CD4-positive, alpha-beta T cell treated with Interleukin-15 for 1 hour (primary cell): Measurements from ENCODE around the gene GEMIN7.
"Not testable (repeated sequence)": the region's sequence is repeated elsewhere in the genome, so short reads cannot be mapped to it uniquely, and the experiment has no call there.

Experiments used
- DNase-seq: peaks from one replicate; pipeline ENCODE4 v3.0.0-alpha.2; 2020

GEMIN7 gene

DNA sequence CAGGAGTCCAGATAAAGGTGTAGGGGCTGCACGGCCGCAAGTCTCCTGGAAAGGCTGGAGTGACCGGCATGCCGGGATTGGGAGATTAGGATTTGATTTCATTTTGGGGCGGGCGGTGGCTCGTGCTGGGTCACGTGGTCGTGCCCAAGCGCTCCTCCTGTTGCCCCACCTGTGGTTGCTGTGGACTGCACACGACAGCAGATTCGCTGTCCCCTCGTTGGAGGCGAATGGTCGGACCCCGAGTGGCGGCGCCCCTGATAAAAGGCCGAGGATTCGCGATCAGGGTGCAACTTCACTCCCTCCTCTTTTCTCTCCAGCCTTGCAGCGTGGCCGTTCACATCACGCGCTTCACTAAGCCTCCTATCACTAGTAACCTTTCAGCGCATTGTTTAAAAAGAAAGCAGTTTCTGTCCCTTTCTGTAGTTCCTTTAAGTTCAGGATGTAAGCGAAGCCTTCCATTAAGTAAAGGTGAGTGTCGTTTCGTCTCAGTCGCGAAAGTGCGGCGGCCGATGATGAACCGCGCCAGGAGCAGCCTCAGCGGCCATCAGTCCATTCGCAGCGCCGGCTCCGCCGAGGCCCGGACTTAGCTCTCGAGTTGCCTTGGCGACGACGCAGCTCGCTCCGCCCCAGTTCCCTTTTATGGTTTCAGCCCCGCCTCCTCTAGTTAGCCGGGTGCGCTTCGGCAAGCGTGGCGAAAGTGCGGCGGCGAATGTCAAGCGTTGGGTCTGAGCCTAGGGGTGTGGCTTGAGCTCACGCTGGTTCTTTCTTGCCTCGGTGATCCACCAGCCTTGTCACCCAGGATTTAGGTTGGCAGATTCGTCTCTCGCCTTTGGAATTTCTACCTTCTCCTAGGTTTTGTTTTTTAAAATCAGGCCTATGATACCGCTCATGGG lies 12.2 kb downstream of the GEMIN7 start:
- DNase-seq = peak; percentile 96

DNA sequence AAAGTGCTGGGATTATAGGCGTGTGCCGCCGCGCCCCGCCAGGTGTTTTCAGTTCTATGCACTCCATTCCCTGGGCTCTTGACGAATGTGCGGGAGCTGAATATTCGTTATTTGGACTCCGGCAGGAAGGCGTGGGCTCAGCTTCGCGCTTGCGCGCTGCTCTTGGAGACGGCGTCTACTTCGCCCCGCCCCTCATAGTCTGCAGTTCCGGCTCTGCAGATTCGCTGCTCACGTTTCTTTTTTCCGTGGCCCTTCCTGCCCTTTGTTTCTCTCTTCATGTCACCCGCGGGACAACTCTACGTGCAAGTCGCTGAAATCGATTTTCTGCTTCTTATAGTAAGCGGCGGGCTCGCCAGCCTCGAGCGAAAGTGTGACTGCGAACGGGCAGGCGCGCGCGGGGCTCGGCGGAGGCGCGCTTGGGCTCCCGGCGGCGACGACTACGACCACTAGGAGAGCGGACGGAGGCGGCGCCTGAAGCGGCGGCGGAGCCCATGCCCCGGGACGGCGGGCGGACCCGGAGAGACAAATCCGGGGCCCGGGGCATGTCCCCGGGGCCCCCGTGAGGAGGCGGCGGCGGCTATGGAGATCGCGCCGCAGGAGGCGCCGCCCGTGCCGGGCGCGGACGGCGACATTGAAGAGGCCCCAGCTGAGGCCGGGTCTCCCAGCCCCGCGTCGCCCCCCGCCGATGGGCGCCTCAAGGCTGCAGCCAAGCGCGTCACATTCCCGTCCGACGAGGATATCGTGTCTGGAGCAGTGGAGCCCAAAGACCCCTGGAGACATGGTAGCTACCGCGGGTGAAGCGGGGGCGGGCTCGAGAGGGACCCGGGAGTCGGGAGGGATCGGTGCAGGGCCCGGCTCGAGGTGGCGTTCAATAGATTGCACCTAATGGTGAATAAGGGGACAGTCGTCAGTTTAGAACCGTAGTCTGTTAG lies 14.0 kb downstream of the GEMIN7 start, which contains the start of gene PPP1R37:
Gene PPP1R37 (plus strand): TSS at position 433 of the 932 bp plus-strand sequence. CDS start 147 bp downstream, at position 580.
- peak; percentile 95 for DNase-seq

GRCh38 chr19:45094137-45094536 lies 15.1 kb downstream of the GEMIN7 start:
- no peak for DNase-seq

- no peak for DNase-seq
These were observed 15.6 kb downstream of the GEMIN7 start for GRCh38 chr19:45094707-45095106.

DNA sequence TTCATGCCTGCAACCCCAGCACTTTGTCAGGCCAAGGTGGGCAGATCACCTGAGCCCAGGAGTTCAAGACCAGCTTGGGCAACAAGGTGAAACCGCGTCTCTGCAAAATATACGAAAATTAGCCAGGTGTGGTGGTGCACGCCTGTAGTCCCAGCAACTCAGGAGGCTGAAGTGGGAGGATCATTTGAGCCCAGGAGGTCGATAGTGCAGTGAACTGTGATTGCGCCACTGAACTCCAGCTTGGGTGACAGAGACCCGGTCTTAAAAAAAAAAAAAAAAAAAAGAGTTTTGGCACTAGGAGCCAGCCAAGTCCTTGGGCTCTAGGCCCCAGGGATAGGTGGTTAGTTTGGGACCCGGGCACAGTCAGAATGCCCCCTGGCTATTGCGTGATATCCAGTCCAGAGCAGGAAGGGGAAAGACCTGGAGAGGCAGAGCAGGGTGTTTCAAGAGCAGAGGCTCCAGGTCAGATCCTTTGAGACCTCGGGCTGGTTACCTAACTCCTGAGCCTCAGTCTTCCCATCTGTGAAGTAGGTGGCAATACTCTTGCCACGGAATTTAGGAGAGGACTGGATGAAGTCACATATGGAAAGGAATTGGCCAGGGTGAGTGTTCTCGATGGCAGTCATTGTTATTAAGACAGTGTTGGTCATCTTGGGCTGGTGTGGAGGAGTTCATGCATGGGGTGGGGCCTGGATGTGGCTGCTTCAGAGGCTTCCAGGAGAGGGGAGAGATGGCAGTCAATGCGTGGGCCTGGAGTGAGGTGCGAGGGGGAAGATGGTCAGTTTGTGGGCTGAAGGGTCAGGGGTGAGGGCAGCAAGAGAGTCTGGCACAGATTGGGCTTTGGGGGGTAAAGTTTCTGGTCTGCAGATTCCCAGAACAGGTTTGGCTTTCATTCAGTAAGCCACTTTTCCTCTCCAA lies 16.7 kb downstream of the GEMIN7 start:
- DNase-seq = no peak

GRCh38 chr19:45096700-45097099 lies 17.6 kb downstream of the GEMIN7 start:
- no peak for DNase-seq

- DNase-seq = no peak
These were observed 18.4 kb downstream of the GEMIN7 start for GRCh38 chr19:45097450-45097775.

DNA sequence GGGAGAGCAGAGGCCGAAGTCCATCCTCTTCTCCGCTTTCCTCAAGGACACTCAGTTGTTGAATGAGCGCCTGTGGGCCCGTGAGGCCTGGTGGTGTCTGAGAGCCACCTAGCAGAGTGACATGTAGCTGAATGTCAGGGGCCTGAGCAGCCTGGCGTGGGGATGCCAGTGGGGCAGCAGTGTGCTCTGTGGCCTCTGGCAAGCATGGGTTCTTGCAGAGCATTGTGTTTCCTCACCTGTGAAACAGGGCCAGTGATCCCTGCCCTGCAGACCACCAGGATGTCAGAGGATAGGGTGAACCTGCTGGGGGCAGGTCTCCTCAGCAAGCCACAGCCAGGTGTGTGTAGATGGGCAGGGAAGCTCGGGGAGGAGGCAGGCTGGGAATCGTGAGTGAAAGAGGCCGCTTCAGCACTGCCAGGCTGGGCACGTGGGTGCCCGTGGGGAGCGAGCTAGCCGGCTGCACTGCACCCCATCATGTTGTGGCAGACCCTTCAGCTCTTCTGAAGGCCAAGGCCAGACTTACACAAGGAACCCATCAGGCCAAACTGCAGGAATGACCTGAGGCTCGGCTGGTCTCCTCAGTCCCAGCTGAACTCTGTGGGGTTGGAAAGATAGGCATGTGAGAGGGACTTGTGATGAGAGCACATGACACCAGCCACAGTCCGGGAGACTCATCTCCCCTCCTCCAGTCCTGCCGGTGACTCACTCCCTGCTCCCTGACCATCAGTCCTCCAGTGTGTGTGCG lies 18.9 kb downstream of the GEMIN7 start:
- no peak for DNase-seq

GRCh38 chr19:45098521-45099466 lies 19.7 kb downstream of the GEMIN7 start:
- DNase-seq = no peak

- no peak for DNase-seq
These were observed 20.6 kb downstream of the GEMIN7 start for GRCh38 chr19:45099467-45100191.

GRCh38 chr19:45100201-45100600 lies 21.1 kb downstream of the GEMIN7 start:
- no peak for DNase-seq

DNA sequence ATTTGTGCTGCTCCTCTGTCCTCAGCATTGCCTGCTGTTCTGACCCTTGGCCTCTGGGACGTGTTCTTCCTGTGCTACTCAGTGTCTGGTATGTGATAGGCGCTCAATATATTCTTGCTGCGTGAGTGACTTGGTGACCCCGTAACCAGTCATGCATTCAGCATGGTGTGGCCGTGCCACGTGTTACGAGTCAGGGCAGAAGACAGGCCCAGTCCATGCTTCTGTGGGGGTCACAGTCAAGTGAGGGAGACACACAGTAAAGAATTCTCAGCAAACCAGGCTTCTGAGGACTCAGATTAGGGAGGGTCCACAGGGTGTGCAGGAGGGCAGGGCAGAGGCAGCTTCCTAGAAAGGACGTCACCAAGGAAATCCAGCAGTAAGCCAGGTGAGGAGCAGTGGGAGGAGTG lies 21.8 kb downstream of the GEMIN7 start:
- no peak for DNase-seq

DNA sequence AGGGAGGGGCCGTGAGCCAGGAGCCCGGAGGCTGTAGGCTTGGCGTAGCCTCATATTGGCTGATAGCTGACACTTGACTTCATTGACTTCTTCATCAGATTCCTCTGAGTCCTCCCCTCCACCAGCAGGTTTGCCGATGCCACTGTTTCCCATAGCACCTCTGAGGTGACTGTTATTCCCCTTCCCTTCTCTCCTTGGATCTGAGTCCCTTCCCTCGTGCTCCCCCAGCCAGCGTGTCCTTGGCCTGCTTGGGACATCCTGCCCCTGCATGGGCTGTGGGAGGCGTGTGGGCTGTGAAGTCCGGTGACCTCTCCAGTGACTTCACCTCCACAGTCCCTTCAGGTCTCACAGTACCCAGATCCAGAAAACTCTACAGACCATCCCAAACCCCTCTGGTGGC lies 22.7 kb downstream of the GEMIN7 start:
- DNase-seq = no peak

- DNase-seq = no peak
These were observed 23.4 kb downstream of the GEMIN7 start for GRCh38 chr19:45102481-45102880.

DNA sequence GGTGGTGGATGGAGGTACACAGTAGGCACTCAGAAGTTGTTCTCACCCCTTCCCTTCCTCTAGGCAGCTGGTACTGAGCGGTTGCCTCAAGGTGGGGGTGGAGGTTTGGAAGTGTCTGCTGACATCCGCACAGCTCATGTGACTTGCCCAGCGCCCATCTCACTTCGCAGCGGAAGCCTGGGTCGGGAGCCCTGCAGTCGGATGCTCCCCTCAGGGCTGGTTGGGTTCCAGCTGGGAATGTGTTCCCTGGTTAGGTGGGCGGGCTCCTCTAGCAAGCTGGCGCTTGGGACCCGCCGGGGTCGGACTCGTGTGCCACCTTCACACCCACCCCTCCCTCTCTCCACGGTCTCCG lies 24.1 kb downstream of the GEMIN7 start:
- peak; percentile 51 for DNase-seq

- DNase-seq = no peak
These were observed 24.7 kb downstream of the GEMIN7 start for GRCh38 chr19:45103508-45104319.

DNA sequence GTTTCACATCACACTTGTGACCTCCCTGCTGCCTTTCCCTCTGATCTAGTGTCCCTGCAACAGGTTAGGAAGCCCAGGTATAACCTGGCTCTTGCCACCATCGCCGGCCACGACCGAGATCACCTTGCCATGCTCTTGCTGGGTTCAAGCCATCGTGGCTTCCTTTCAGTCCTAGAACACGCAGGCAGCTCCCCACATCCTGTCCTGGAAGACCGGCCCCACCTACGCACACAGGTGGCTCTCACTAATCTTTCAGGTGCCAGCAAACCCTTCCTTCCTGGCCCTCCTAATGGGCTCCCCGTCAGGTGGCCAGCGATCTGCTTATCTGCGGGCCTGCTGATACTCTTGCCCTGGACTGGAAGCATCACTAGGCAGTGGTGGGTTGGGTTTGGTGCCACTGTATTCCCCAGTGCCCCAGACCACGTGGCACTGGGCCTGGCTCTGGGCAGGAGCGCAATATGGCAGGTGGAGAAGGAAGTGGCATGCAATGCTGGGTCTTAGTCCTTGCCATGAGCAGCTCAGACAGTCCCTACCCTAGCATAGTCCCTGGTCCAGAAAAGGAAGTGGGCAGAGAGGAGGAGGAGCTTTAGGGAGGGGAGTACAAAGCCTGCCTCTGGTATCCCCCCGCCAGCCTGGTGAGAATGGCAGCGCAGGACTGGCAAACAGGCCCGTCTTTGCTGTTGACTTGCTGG lies 25.7 kb downstream of the GEMIN7 start:
- DNase-seq = no peak

DNA sequence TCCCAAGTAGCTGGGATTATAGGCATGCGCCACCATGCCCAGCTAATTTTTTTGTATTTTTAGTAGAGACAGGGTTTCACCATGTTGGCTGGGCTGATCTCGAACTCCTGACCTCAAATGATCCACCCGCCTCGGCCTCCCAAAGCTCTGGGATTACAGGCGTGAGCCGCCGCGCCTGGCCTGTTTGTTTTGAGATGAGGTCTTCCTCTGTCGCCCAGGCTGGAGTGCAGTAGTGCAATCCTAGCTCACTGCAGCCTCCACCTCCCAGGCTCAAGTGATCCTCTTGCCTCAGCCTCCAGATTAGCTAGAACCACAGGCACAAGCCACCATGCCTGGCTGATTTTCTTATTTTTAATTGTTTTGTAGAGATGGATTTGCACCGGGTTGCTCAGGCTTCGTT lies 27.3 kb downstream of the GEMIN7 start:
- not testable (repeated sequence) for DNase-seq
